Measurements from ENCODE around the gene PTP4A1. TPM values are rescaled to one million over a fixed set of nuclear protein-coding genes. Genes with fewer than 3 reads are reported as not detected.

The PTP4A1 gene
- total and polyA plus RNA-seq, 2 donors (not counting 1 experiment from before 2014, with no cell fraction given): 48.1 to 64.5 TPM

DNA sequence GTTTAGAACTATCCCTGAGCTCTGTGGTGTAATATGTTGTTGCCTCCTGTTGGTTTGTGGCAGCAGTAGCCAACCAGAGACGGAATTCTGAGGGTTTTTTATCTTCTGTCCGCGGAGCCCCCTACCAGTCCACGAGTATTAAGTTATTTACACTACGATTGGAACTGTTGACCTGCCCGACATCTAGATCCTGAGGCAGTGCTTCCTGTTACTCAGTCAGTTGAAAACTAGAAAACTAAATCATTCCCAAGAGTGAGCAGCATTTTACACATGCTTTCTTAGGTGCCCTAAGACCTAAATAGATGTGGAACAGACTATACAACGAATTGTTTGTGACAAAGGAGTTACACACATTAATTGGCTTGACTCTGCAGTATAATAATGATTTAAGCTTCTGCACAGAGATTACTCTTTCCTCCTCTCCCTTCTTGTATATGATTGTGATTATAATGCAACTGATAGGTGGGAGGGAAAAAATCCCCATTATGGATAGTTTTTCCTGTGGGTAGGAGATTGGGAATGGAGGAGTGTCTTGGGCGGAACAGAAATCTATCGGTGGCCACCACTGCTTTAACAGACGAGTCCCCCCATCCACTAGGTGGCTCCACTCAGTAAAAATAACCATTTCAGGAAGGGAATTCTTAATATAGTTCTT lies 1.7 kb downstream of the PTP4A1 start:
- TF ChIP-seq EZH2 (IDR thresholded peaks at IDR 0.05; ENCODE audit: low read length, missing control alignments) (no peak), CTCF (conservative IDR thresholded peaks at IDR 0.05 in 1 of 2, IDR thresholded peaks at IDR 0.05 in 1 of 2; ENCODE audit: low read depth in 1 of 2, low read length in 2 of 2) (peak; percentile 59 to 64)
- Histone ChIP-seq H4K20me1 (ENCODE audit: control insufficient read depth, extremely low read depth, insufficient read depth, low read length) (no peaks in the 10 kb centered on the region), H3K9me3 (ENCODE audit: control insufficient read depth, insufficient read depth, low read depth, low read length) (no peaks in the 10 kb centered on the region), H3K4me2 (ENCODE audit: extremely low read depth, insufficient read depth, low read length) (peak overlapping the region; percentile 98), H2AFZ (ENCODE audit: low read length) (no peak overlapping the region), H3K27ac (ENCODE audit: insufficient read depth, low read length) (peak overlapping the region; percentile 97), H3K4me1 (ENCODE audit: control insufficient read depth, extremely low read depth, insufficient read depth, low read length) (no peaks in the 10 kb centered on the region), H3K79me2 (ENCODE audit: control insufficient read depth, insufficient read depth, low read length) (peaks cover 52% of the 10 kb centered on the region), H3K4me3 (replicated peaks in 1 of 4; ENCODE audit: control extremely low read depth in 1 of 4, insufficient read depth in 1 of 4, low read depth in 3 of 4, low read length in 4 of 4) (peak overlapping the region; percentile 72 to 90 (median 86)), H3K36me3 (ENCODE audit: control insufficient read depth, insufficient read depth, low read length) (peaks cover 5% of the 10 kb centered on the region), H3K9ac (ENCODE audit: insufficient read depth, low read length) (peak overlapping the region; percentile 99), H3K27me3 (ENCODE audit: control insufficient read depth, insufficient read depth, low read length) (no peaks in the 10 kb centered on the region)
- DNase-seq (ENCODE audit: low read depth in 2 of 2): peak; percentile 58 to 68

DNA sequence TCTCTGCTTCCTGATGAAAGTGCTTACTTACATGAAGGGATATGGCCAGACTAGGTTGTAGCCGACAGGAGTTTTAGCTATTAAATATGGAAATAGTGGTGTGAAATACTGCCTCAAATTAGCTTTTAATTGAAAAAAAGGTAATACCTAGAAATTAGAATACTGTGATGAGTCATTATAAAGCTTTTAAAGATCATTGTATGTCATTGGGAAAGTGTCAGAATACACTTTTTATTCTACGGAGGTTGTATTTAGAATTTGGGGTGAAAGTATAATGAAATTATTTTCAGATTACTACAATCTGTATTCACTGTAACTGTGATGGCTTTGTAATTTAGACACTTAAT lies 2.2 kb downstream of the PTP4A1 start:
- H4K20me1 ChIP-seq (ENCODE audit: control insufficient read depth, extremely low read depth, insufficient read depth, low read length): no peaks in the 10 kb centered on the region
- no peak overlapping the region for H2AFZ ChIP-seq (ENCODE audit: low read length)
- H3K79me2 ChIP-seq (ENCODE audit: control insufficient read depth, insufficient read depth, low read length): peaks cover 52% of the 10 kb centered on the region
- H3K4me3 ChIP-seq (replicated peaks in 1 of 4; ENCODE audit: control extremely low read depth in 1 of 4, insufficient read depth in 1 of 4, low read depth in 3 of 4, low read length in 4 of 4): peak overlapping the region; percentile 72 to 90 (median 86)
- H3K4me2 ChIP-seq (ENCODE audit: extremely low read depth, insufficient read depth, low read length): peak overlapping the region; percentile 98
- TF ChIP-seq EZH2 (IDR thresholded peaks at IDR 0.05; ENCODE audit: low read length, missing control alignments): no peak
- no peak for TF ChIP-seq CTCF (conservative IDR thresholded peaks at IDR 0.05 in 1 of 2, IDR thresholded peaks at IDR 0.05 in 1 of 2; ENCODE audit: low read depth in 1 of 2, low read length in 2 of 2)
- H3K27me3 ChIP-seq (ENCODE audit: control insufficient read depth, insufficient read depth, low read length): no peaks in the 10 kb centered on the region
- no peaks in the 10 kb centered on the region for H3K4me1 ChIP-seq (ENCODE audit: control insufficient read depth, extremely low read depth, insufficient read depth, low read length)
- H3K9ac ChIP-seq (ENCODE audit: insufficient read depth, low read length): no peak overlapping the region
- H3K27ac ChIP-seq (ENCODE audit: insufficient read depth, low read length): no peak overlapping the region
- H3K36me3 ChIP-seq (ENCODE audit: control insufficient read depth, insufficient read depth, low read length): peaks cover 6% of the 10 kb centered on the region
- no peaks in the 10 kb centered on the region for H3K9me3 ChIP-seq (ENCODE audit: control insufficient read depth, insufficient read depth, low read depth, low read length)
- DNase-seq (ENCODE audit: low read depth in 2 of 2): no peak

GRCh38 chr6:63576147-63576772 lies 4.0 kb downstream of the PTP4A1 start:
- no peak overlapping the region for H3K4me3 ChIP-seq (replicated peaks in 1 of 4; ENCODE audit: control extremely low read depth in 1 of 4, insufficient read depth in 1 of 4, low read depth in 3 of 4, low read length in 4 of 4)
- no peak for DNase-seq (ENCODE audit: low read depth in 2 of 2)
- no peak overlapping the region for H3K4me2 ChIP-seq (ENCODE audit: extremely low read depth, insufficient read depth, low read length)
- no peak overlapping the region for H2AFZ ChIP-seq (ENCODE audit: low read length)
- H3K9ac ChIP-seq (ENCODE audit: insufficient read depth, low read length): no peak overlapping the region
- H3K79me2 ChIP-seq (ENCODE audit: control insufficient read depth, insufficient read depth, low read length): peaks cover 52% of the 10 kb centered on the region
- no peaks in the 10 kb centered on the region for H3K4me1 ChIP-seq (ENCODE audit: control insufficient read depth, extremely low read depth, insufficient read depth, low read length)
- no peak for TF ChIP-seq CTCF (conservative IDR thresholded peaks at IDR 0.05 in 1 of 2, IDR thresholded peaks at IDR 0.05 in 1 of 2; ENCODE audit: low read depth in 1 of 2, low read length in 2 of 2)
- no peak for TF ChIP-seq EZH2 (IDR thresholded peaks at IDR 0.05; ENCODE audit: low read length, missing control alignments)
- no peaks in the 10 kb centered on the region for H4K20me1 ChIP-seq (ENCODE audit: control insufficient read depth, extremely low read depth, insufficient read depth, low read length)
- no peaks in the 10 kb centered on the region for H3K9me3 ChIP-seq (ENCODE audit: control insufficient read depth, insufficient read depth, low read depth, low read length)
- H3K27me3 ChIP-seq (ENCODE audit: control insufficient read depth, insufficient read depth, low read length): no peaks in the 10 kb centered on the region
- peaks cover 15% of the 10 kb centered on the region for H3K36me3 ChIP-seq (ENCODE audit: control insufficient read depth, insufficient read depth, low read length)
- no peak overlapping the region for H3K27ac ChIP-seq (ENCODE audit: insufficient read depth, low read length)
